ENCODE measurements around the gene ITPKB. TPM values are rescaled to one million over a fixed set of nuclear protein-coding genes. Genes with fewer than 3 reads are reported as not detected.

The ITPKB gene
- total RNA-seq, 2 experiments from 2014 or later, result 43.6 to 44.4 TPM

DNA sequence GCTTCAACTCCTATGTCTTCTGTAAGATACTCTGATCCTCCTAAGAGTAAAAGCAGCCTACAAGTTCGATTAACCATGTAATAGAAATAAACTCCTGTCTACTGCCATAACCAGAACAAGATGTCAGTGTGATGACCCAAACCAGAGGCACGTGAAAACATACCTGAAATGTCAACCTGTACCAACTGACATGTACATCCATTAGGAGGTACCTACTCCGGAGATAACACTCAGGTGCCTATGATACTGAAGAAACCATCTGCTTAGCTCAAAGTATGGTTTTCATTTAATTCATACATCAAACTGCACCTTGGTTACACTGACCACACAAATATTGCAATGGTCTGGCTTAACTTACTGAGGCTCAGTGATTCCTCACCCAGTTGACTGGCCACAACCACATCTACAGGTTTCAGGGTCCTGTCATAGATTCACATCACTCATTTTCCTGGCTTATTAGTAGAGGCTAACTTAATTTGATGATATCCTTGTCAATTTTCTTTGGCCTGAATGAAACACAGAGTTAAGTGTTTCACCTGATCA lies 4.4 kb downstream of the ITPKB start:
- no peak for DNase-seq

GRCh38 chr1:226733876-226734275 lies 5.2 kb downstream of the ITPKB start:
- Mint-ChIP-seq H3K4me1 (peaks cover 73% of the 10 kb centered on the region), H3K27ac (peak overlapping the region; percentile 36), H3K27me3 (no peaks in the 10 kb centered on the region), H3K36me3 (ENCODE audit: low read depth) (peaks cover 72% of the 10 kb centered on the region), H3K4me3 (peak overlapping the region; percentile 87), H3K9me3 (no peaks in the 10 kb centered on the region)
- POLR2A ChIA-PET, result interaction anchor here (0.8 to 1.4 kb wide), 3 partner anchors 65 to 100 kb away, joined by 3 to 4 read pairs (median 3); no protein-coding TSS in a partner anchor
- no peak for DNase-seq
- CTCF ChIA-PET, result interaction anchor here (0.9 to 2.3 kb wide), 9 partner anchors 10 to 309 kb away, joined by 3 to 10 read pairs (median 4); no protein-coding TSS in a partner anchor

More for the DNA sequence above, 4.4 kb downstream of the ITPKB start:
- Mint-ChIP-seq H3K4me1 (peaks cover 72% of the 10 kb centered on the region), H3K27ac (peak overlapping the region; percentile 36), H3K9me3 (no peaks in the 10 kb centered on the region), H3K36me3 (ENCODE audit: low read depth) (peaks cover 72% of the 10 kb centered on the region), H3K4me3 (peak overlapping the region; percentile 87), H3K27me3 (no peaks in the 10 kb centered on the region)
- ChIA-PET POLR2A (interaction anchor here (0.8 to 2.4 kb wide), 7 partner anchors 47 to 101 kb away, joined by 3 to 8 read pairs (median 3); no protein-coding TSS in a partner anchor), CTCF (interaction anchor here (0.6 to 2.3 kb wide), 9 partner anchors 11 to 310 kb away, joined by 3 to 10 read pairs (median 4); no protein-coding TSS in a partner anchor)

GRCh38 chr1:226733304-226733703 lies 5.8 kb downstream of the ITPKB start:
- CTCF ChIA-PET, result interaction anchor here (0.6 to 2.3 kb wide), 5 partner anchors 10 to 90 kb away, joined by 3 to 10 read pairs (median 5); no protein-coding TSS in a partner anchor
- H3K4me3 Mint-ChIP-seq, result peak overlapping the region; percentile 87
- H3K27me3 Mint-ChIP-seq, result no peaks in the 10 kb centered on the region
- DNase-seq, result no peak
- H3K9me3 Mint-ChIP-seq, result no peaks in the 10 kb centered on the region
- peaks cover 78% of the 10 kb centered on the region for H3K4me1 Mint-ChIP-seq
- POLR2A ChIA-PET, result interaction anchor here (1.4 kb wide), 1 partner anchor 65 kb away, joined by 3 read pairs; no protein-coding TSS in a partner anchor
- H3K27ac Mint-ChIP-seq, result peak overlapping the region; percentile 36
- H3K36me3 Mint-ChIP-seq (ENCODE audit: low read depth), result peaks cover 77% of the 10 kb centered on the region

DNA sequence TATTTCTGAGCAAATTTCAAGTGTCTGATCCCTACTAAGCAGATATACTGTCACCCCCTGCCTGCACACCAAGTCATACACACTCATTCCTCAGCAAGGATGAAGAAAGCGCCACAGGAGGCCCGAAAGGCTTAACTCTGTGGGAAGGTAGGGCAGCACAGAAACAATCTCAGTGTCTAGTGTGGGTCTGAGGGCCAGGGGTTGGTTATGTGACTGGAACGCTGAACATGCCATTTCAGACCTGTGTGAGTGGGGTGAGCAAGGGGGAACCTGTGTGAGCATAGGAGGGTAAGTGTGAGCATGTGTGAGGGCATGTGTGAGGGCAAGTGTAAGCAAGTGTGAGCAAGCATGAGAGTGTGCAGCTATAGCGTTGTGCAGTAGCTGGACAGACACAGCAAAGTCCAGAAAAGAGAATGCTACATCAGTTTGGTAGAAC lies 6.2 kb downstream of the ITPKB start:
- peaks cover 81% of the 10 kb centered on the region for H3K36me3 Mint-ChIP-seq (ENCODE audit: low read depth)
- no peaks in the 10 kb centered on the region for H3K9me3 Mint-ChIP-seq
- peaks cover 83% of the 10 kb centered on the region for H3K4me1 Mint-ChIP-seq
- DNase-seq, result peak; percentile 31
- ChIA-PET CTCF (interaction anchor here (0.6 to 2.3 kb wide), 4 partner anchors 9 to 91 kb away, joined by 3 to 10 read pairs (median 4); no protein-coding TSS in a partner anchor), POLR2A (interaction anchor here (1.8 kb wide), 1 partner anchor 71 kb away, joined by 7 read pairs; no protein-coding TSS in a partner anchor)
- H3K27ac Mint-ChIP-seq, result peak overlapping the region; percentile 36
- H3K27me3 Mint-ChIP-seq, result no peaks in the 10 kb centered on the region
- H3K4me3 Mint-ChIP-seq, result peak overlapping the region; percentile 87

DNA sequence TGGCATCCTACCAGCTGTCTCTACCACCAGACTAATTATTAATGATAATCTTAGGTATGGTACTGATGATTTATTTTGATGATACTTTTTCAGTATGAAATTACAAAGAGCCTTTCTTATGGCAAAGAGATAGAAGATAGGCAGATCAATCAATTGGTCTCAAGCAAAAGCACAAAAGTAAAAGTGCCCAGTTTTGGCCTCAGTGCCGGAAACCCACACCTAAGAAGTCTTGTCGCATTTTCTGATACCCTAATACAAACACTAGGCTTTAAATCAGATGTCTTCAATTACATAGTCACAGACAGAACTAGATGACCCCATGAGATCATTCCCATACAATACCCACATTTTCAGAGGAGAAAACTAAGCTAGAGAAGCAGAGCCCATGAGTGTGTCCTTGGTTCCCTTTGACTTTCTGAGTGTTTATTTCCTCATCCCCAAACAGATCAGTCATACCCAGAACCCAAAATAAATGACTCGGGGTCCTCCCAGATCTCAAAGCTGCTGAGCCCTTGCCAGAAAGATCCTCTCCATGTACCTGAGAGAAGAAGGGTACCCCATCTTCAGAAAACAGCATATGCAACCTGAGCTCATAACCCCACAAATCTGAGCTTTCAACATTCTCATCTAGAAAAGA lies 7.7 kb downstream of the ITPKB start:
- Mint-ChIP-seq H3K4me3 (peak overlapping the region; percentile 70), H3K9me3 (no peaks in the 10 kb centered on the region), H3K27me3 (no peaks in the 10 kb centered on the region), H3K36me3 (ENCODE audit: low read depth) (peaks cover 88% of the 10 kb centered on the region), H3K4me1 (peaks cover 94% of the 10 kb centered on the region), H3K27ac (peak overlapping the region; percentile 58)
- ChIA-PET POLR2A (interaction anchor here (0.6 to 2.3 kb wide), 4 partner anchors 8 to 77 kb away, joined by 3 to 7 read pairs (median 6); partner anchors contain the start of gene ITPKB), CTCF (interaction anchor here (0.6 to 3.5 kb wide), 8 partner anchors 19 to 323 kb away, joined by 3 to 19 read pairs (median 4); partner anchors contain the start of gene COQ8A)
- no peak for DNase-seq

- peak overlapping the region; percentile 70 for H3K4me3 Mint-ChIP-seq
- ChIA-PET CTCF (interaction anchor here (1.1 to 3.5 kb wide), 6 partner anchors 19 to 104 kb away, joined by 3 to 19 read pairs (median 5); no protein-coding TSS in a partner anchor), POLR2A (interaction anchor here (0.6 to 2.3 kb wide), 7 partner anchors 8 to 347 kb away, joined by 3 to 7 read pairs (median 3); partner anchors contain the start of gene ITPKB)
- H3K27ac Mint-ChIP-seq, result peak overlapping the region; percentile 58
- H3K27me3 Mint-ChIP-seq, result no peaks in the 10 kb centered on the region
- no peak for DNase-seq
- peaks cover 88% of the 10 kb centered on the region for H3K36me3 Mint-ChIP-seq (ENCODE audit: low read depth)
- peaks cover 95% of the 10 kb centered on the region for H3K4me1 Mint-ChIP-seq
- no peaks in the 10 kb centered on the region for H3K9me3 Mint-ChIP-seq
Measured at GRCh38 chr1:226730836-226731235, 8.2 kb downstream of the ITPKB start.

- H3K27me3 Mint-ChIP-seq, result no peaks in the 10 kb centered on the region
- peaks cover 95% of the 10 kb centered on the region for H3K4me1 Mint-ChIP-seq
- H3K9me3 Mint-ChIP-seq, result no peaks in the 10 kb centered on the region
Measured at GRCh38 chr1:226730071-226730470, 9.0 kb downstream of the ITPKB start.

DNA sequence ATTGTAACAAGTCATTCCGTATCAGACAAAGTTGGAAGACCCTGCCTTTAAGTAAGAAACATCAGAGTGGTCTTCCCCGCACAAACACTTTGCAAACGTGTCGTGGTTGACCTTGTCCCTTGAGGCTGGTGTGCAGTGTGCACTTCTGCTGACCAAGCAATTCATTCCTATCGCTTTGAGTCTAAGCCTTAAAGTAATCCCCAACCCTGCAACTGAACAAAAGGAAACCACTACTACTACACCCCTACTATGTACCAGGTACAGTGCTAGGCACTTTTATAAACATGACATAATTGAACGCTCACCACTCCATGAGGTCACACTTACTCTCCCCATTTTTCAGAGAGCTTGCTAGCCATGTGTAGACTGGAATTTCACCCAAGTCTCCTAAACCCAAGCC lies 10.6 kb downstream of the ITPKB start:
- ChIA-PET CTCF (interaction anchor here (1.3 kb wide), 1 partner anchor 93 kb away, joined by 3 read pairs; no protein-coding TSS in a partner anchor), POLR2A (interaction anchor here (1.3 to 1.5 kb wide), 2 partner anchors 52 to 70 kb away, joined by 3 read pairs; no protein-coding TSS in a partner anchor)
- peak overlapping the region; percentile 72 for H3K27ac Mint-ChIP-seq
- H3K36me3 Mint-ChIP-seq (ENCODE audit: low read depth), result peaks cover 84% of the 10 kb centered on the region
- peak overlapping the region; percentile 48 for H3K4me3 Mint-ChIP-seq
- no peaks in the 10 kb centered on the region for H3K9me3 Mint-ChIP-seq
- H3K27me3 Mint-ChIP-seq, result no peaks in the 10 kb centered on the region
- peaks cover 95% of the 10 kb centered on the region for H3K4me1 Mint-ChIP-seq
- no peak for DNase-seq

More at GRCh38 chr1:226730071-226730470, 9.0 kb downstream of the ITPKB start:
- Mint-ChIP-seq H3K36me3 (ENCODE audit: low read depth) (peaks cover 88% of the 10 kb centered on the region), H3K4me3 (peak overlapping the region; percentile 12), H3K27ac (peak overlapping the region; percentile 48)
- no peak for DNase-seq
- CTCF ChIA-PET, result interaction anchor here (1.1 to 3.5 kb wide), 5 partner anchors 18 to 97 kb away, joined by 3 to 19 read pairs (median 4); no protein-coding TSS in a partner anchor
- POLR2A ChIA-PET, result interaction anchor here (0.7 to 2.3 kb wide), 4 partner anchors 55 to 346 kb away, joined by 3 to 7 read pairs (median 3); no protein-coding TSS in a partner anchor

GRCh38 chr1:226725897-226726267 lies 13.2 kb downstream of the ITPKB start:
- peaks cover 86% of the 10 kb centered on the region for H3K4me1 Mint-ChIP-seq
- no peaks in the 10 kb centered on the region for H3K27me3 Mint-ChIP-seq
- peak overlapping the region; percentile 57 for H3K4me3 Mint-ChIP-seq
- DNase-seq, result no peak
- ChIA-PET POLR2A (interaction anchor here (1.1 kb wide), 1 partner anchor 38 kb away, joined by 3 read pairs; no protein-coding TSS in a partner anchor), CTCF (no interaction called here)
- H3K27ac Mint-ChIP-seq, result peak overlapping the region; percentile 72
- peaks cover 75% of the 10 kb centered on the region for H3K36me3 Mint-ChIP-seq (ENCODE audit: low read depth)
- no peaks in the 10 kb centered on the region for H3K9me3 Mint-ChIP-seq

- DNase-seq, result no peak
- CTCF ChIA-PET, result interaction anchor here (0.7 to 1.3 kb wide), 5 partner anchors 9 to 98 kb away, joined by 3 to 5 read pairs (median 3); partner anchors contain the start of gene ITPKB
Measured at GRCh38 chr1:226723657-226724532, 15.2 kb downstream of the ITPKB start.

GRCh38 chr1:226722901-226723656 lies 16.0 kb downstream of the ITPKB start:
- DNase-seq, result peak; percentile 48
- H3K4me3 Mint-ChIP-seq, result peak overlapping the region; percentile 31
- POLR2A ChIA-PET, result interaction anchor here (0.8 to 1.2 kb wide), 2 partner anchors 8 to 43 kb away, joined by 3 to 5 read pairs; no protein-coding TSS in a partner anchor
- peaks cover 72% of the 10 kb centered on the region for H3K36me3 Mint-ChIP-seq (ENCODE audit: low read depth)
- peaks cover 79% of the 10 kb centered on the region for H3K4me1 Mint-ChIP-seq
- H3K27me3 Mint-ChIP-seq, result no peaks in the 10 kb centered on the region
- CTCF ChIA-PET, result interaction anchor here (0.7 to 1.3 kb wide), 3 partner anchors 10 to 97 kb away, joined by 3 to 5 read pairs (median 4); partner anchors contain the start of gene ITPKB
- no peaks in the 10 kb centered on the region for H3K9me3 Mint-ChIP-seq
- H3K27ac Mint-ChIP-seq, result peak overlapping the region; percentile 72

More at GRCh38 chr1:226723657-226724532, 15.2 kb downstream of the ITPKB start:
- Mint-ChIP-seq H3K27me3 (no peaks in the 10 kb centered on the region), H3K9me3 (no peaks in the 10 kb centered on the region), H3K4me1 (peaks cover 83% of the 10 kb centered on the region), H3K27ac (peak overlapping the region; percentile 72), H3K36me3 (ENCODE audit: low read depth) (peaks cover 72% of the 10 kb centered on the region), H3K4me3 (peak overlapping the region; percentile 57)
- POLR2A ChIA-PET, result interaction anchor here (0.7 kb wide), 1 partner anchor 56 kb away, joined by 3 read pairs; no protein-coding TSS in a partner anchor
